Esophagus muscularis mucosa (tissue), 4 donors: Measurements from ENCODE around the gene XYLT2. TPM values are rescaled to one million over a fixed set of nuclear protein-coding genes. Genes with fewer than 3 reads are reported as not detected.

Experiments used
- DNase-seq: peaks from one replicate; pipeline ENCODE4 v3.0.0-alpha.2; 2017; ENCODE audit errors: extremely low spot score
- H3K27ac ChIP-seq, 4 donors: fragments of 200-600 bp; sonication (generic); replicated peaks in 1 of 4; 1 replicate in 3 of 4; 2 replicates in 1 of 4; pipeline ENCODE4 v1.5.1; 2016 to 2019; ENCODE audit warnings: mild to moderate bottlenecking in 1 of 4
- H3K27me3 ChIP-seq, 4 donors: fragments of 200-600 bp; sonication (generic); one replicate each; pipeline versions ENCODE4 v1.5.1 to v1.6.0; 2016 to 2019
- H3K36me3 ChIP-seq, 4 donors: fragments of 200-600 bp; sonication (generic); one replicate each; pipeline ENCODE4 v1.5.1; 2016 to 2019
- H3K4me1 ChIP-seq, 4 donors: fragments of 200-600 bp; sonication (generic); one replicate each; pipeline ENCODE4 v1.5.1; 2016 to 2019
- H3K4me3 ChIP-seq, 4 donors: fragments of 200-600 bp; sonication (generic); 1 replicate in 2 of 4; 2 replicates in 2 of 4; pipeline ENCODE4 v1.5.1; 2016 to 2019; ENCODE audit warnings: mild to moderate bottlenecking in 4 of 4, moderate library complexity in 1 of 4
- H3K9me3 ChIP-seq, 4 donors: fragments of 200-600 bp; sonication (generic); 1 replicate in 3 of 4; 2 replicates in 1 of 4; pipeline ENCODE4 v1.5.1; 2016 to 2019
- EP300 ChIP-seq: sonication (generic); formaldehyde crosslinking; IDR thresholded peaks from one replicate; pipeline ENCODE4 v1.6.1; 2017; ENCODE audit warnings: antibody characterized with exemption
- POLR2A ChIP-seq: fragments of 450-650 bp; IDR thresholded peaks from one replicate; pipeline ENCODE4 v1.6.1; 2017; ENCODE audit warnings: antibody characterized with exemption, moderate library complexity, mild to moderate bottlenecking, low read depth
- POLR2AphosphoS5 ChIP-seq, 2 donors: sonication (generic); formaldehyde crosslinking; IDR thresholded peaks; one replicate each; pipeline ENCODE4 v1.6.1; 2017; ENCODE audit warnings: antibody characterized with exemption in 2 of 2
- WGBS: methylation state at CpG from one replicate; pipeline ENCODE4 v1.1.5; 2018; 5-methylcytosine and 5-hydroxymethylcytosine counted together
- intact Hi-C: fragments of 100-400 bp; cut with DNase I; formaldehyde crosslinking; loops from one replicate; pipeline ENCODE4 v1.15.1; 2023
- total RNA-seq, 4 donors: library from RNA; depleted of rRNA; stranded (reverse); fragments of >200 nt; gene quantifications; one replicate each; pipeline versions ENCODE4 v1.1.0 to v1.2.1, GENCODE V29; 2016
- TF ChIP-seq, protein P1 (sequence below), 3 experiments: fragments of 200-600 bp in 2 of 3; fragments of 450-650 bp in 1 of 3; sonication (generic) in 2 of 3; IDR thresholded peaks; one replicate each; pipeline ENCODE4 v1.5.1; 2017 to 2019; ENCODE audit warnings: antibody characterized with exemption in 3 of 3, mild to moderate bottlenecking in 2 of 3, moderate library complexity in 1 of 3

XYLT2 gene
- total RNA-seq, 4 donors from 2014 or later, result 12.8 to 29.8 (median 26.0) TPM

DNA sequence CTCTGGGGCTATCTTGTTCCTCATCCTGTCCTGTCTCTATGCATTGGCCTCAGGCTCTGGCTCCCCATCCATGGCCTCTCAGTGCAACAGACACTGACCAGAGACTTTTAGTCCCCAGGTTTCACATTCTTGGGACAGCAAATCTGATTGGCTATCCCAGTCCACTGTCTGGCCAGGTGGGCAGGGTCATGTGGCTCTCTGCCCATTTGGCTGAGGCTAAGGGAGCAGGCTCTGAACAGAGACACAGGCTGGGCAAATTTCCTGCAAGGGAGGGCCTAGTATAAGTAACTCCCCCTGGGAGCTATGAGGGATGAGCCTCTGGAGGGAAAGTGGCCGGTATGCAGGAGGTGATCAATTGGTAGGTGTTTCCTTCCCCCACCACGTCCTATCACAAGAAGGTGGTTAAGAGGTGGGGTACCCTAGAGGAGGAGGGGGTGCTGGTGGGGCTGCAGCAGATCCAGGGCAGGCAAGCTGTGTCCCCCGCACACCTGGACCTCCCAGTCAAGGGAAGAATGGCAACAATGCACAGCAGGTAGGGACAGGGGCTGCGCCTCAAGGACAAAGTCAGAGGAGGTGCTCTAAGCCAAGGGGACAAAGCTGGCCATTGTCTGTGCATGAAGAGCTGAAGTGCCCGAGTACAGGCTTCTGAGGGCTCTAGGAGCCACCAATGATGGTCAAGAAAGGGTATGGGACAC lies 13.2 kb downstream of the XYLT2 start:
- no peaks in the 10 kb centered on the region for H3K27me3 ChIP-seq
- no peaks in the 10 kb centered on the region for H3K9me3 ChIP-seq
- intact Hi-C loops, result no loop called here
- peaks cover 7 to 24% (median 18%) of the 10 kb centered on the region in 4 donors for H3K4me1 ChIP-seq
- H3K27ac ChIP-seq, result no peak overlapping the region
- TF ChIP-seq POLR2A (no peak), EP300 (no peak), POLR2AphosphoS5 (IDR thresholded peaks at IDR 0.05) (no peak)
- TF ChIP-seq, protein P1, sequence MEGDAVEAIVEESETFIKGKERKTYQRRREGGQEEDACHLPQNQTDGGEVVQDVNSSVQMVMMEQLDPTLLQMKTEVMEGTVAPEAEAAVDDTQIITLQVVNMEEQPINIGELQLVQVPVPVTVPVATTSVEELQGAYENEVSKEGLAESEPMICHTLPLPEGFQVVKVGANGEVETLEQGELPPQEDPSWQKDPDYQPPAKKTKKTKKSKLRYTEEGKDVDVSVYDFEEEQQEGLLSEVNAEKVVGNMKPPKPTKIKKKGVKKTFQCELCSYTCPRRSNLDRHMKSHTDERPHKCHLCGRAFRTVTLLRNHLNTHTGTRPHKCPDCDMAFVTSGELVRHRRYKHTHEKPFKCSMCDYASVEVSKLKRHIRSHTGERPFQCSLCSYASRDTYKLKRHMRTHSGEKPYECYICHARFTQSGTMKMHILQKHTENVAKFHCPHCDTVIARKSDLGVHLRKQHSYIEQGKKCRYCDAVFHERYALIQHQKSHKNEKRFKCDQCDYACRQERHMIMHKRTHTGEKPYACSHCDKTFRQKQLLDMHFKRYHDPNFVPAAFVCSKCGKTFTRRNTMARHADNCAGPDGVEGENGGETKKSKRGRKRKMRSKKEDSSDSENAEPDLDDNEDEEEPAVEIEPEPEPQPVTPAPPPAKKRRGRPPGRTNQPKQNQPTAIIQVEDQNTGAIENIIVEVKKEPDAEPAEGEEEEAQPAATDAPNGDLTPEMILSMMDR (IDR thresholded peaks at IDR 0.05), result no peak
- peaks cover 35 to 73% (median 69%) of the 10 kb centered on the region in 4 donors for H3K36me3 ChIP-seq
- 71% methylated on average over 3 of the region's 5 CpGs for WGBS
- no peak for DNase-seq
- no peak overlapping the region for H3K4me3 ChIP-seq

DNA sequence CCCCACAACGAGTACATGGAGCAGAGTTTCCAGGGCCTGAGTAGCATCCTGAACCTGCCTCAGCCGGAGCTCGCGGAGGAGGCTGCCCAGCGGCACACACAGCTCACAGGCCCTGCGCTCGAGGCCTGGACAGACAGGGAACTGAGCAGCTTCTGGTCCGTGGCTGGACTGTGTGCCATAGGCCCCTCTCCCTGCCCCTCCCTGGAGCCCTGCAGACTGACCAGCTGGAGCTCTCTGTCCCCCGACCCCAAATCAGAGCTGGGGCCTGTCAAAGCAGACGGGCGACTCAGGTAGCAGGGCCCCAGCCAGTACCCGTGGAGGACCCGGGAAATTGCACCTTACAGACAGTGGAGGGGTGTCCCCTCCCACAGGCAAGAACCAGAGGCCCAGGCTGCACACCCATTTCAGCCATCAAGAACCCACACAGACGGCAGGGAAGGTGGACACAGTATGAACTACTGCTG lies 14.1 kb downstream of the XYLT2 start:
- Histone ChIP-seq H3K27me3 (no peaks in the 10 kb centered on the region), H3K36me3 (peaks cover 33 to 73% (median 63%) of the 10 kb centered on the region in 4 donors), H3K9me3 (no peaks in the 10 kb centered on the region), H3K4me3 (no peak overlapping the region), H3K27ac (no peak overlapping the region), H3K4me1 (peaks cover 7 to 30% (median 21%) of the 10 kb centered on the region in 4 donors)
- intact Hi-C loops, result no loop called here
- DNase-seq, result no peak
- TF ChIP-seq, protein P1 (IDR thresholded peaks at IDR 0.05), result no peak
- no peak for TF ChIP-seq EP300
- 41% methylated on average over 2 of the region's 14 CpGs for WGBS

DNA sequence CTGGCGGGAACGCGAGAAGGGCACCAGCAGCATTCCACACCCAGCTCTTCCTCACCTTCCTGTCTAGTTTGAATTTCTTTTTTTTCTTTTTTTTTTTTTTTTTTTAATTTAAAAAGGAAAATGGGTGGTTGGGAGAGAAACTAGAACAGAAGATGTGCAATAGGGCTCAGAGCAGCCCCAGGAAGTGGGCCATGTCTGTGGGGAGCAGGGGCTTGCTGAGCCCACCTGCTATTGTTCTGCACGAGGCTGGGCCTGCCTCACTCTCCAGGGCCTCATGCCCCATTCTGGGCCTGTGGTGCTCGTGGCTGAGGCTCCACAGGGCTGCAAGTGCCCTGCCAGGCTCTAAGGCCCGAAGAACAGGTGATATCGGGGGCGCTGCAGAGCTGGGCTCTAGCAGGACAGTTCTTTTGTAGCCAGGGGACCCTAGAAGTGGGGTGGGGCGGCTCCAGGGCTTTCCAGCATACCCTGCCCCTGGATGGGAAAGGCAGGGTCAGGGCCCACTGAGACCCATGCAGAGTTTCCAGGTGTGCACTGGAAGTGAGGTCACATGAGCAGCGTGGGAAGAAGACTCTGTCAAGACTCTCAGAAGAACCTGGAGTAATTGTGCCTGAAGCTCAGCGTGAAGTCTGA lies 14.7 kb downstream of the XYLT2 start:
- no peaks in the 10 kb centered on the region for H3K9me3 ChIP-seq
- 91% methylated on average over 8 of the region's 11 CpGs for WGBS
- H3K27ac ChIP-seq, result no peak overlapping the region
- no peak for DNase-seq
- intact Hi-C loops, result no loop called here
- TF ChIP-seq, protein P1 (IDR thresholded peaks at IDR 0.05), result no peak
- TF ChIP-seq EP300, result no peak
- no peak for TF ChIP-seq POLR2A
- no peak for TF ChIP-seq POLR2AphosphoS5 (IDR thresholded peaks at IDR 0.05)
- H3K4me1 ChIP-seq, result peaks cover 7 to 30% (median 21%) of the 10 kb centered on the region in 4 donors
- no peak overlapping the region for H3K4me3 ChIP-seq
- no peaks in the 10 kb centered on the region for H3K27me3 ChIP-seq
- H3K36me3 ChIP-seq, result peaks cover 30 to 73% (median 63%) of the 10 kb centered on the region in 4 donors

DNA sequence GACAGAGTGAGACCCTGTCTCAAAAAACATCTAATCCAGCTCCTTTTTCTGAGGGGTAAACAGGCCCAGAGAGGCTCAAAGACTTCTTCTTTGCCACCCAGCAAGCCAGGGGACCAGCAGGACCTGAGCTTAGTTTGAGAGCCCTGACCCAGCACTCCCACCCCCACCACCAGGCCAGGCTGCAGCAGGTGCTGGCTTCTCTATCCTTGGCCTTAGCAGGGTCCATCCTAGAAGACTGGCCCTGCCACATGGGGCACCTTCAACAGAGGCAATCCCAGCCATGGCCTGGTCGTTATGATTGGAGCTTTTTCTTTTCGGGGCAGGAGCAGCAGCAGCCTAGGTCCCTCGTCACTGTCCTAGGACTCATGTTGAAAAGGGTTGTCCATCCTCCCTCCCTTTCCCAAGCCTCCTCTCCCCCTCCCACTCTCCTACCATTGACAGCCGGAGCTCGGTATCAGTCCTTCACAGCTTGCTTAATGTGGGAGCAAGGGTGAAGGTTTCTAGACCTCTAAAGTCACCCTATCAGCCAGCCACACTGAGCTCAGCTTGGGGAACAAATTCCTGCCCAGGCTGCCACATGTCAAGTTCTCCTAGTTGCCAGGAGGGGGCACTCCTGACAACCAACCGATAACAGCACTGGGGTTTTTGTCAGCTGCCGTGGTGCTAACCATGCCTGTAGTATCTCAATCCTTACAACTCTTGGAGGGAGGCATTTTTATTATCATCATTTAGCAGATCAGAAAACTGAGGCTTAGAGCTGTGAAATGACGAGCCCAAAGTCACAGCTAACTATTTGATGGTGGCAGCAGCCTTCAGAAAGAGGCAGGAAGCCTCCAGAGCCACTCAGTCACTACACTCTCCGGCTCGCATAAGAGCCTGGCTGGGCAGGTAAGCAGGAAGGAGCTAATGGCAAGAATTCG lies 15.9 kb downstream of the XYLT2 start:
- 39% methylated on average over 11 of the region's 11 CpGs for WGBS
- H3K4me3 ChIP-seq, result no peak overlapping the region
- peak overlapping the region in 1 of 4 donors; percentile 42 for H3K27ac ChIP-seq
- no peaks in the 10 kb centered on the region for H3K27me3 ChIP-seq
- no peaks in the 10 kb centered on the region for H3K9me3 ChIP-seq
- intact Hi-C loops, result no loop called here
- peaks cover 7 to 30% (median 21%) of the 10 kb centered on the region in 4 donors for H3K4me1 ChIP-seq
- DNase-seq, result no peak
- TF ChIP-seq, protein P1 (IDR thresholded peaks at IDR 0.05), result peak; percentile 54 to 74 (median 57)
- TF ChIP-seq POLR2A (no peak), POLR2AphosphoS5 (IDR thresholded peaks at IDR 0.05) (peak in 1 of 2 donors; percentile 45), EP300 (no peak)
- H3K36me3 ChIP-seq, result peaks cover 20 to 73% (median 63%) of the 10 kb centered on the region in 4 donors
